ENCODE data around the gene STON2.
"Not testable (repeated sequence)": the region's sequence is repeated elsewhere in the genome, so short reads cannot be mapped to it uniquely, and the experiment has no call there.

Gene STON2

GRCh38 chr14:81400202-81400678, at the start of gene STON2:
STON2 (minus strand) TSS chr14:81400324; CDS start chr14:81398382, 1,942 bp downstream.
- peak; percentile 78 for DNase-seq (ENCODE audit: low read depth)

GRCh38 chr14:81449576-81449975, 49.5 kb upstream of the STON2 start:
- no peak for DNase-seq (ENCODE audit: low read depth)

GRCh38 chr14:81449114-81449513, 49.0 kb upstream of the STON2 start:
- DNase-seq (ENCODE audit: low read depth), result peak; percentile 19

GRCh38 chr14:81447021-81447764, 47.1 kb upstream of the STON2 start:
- peak; percentile 66 for DNase-seq (ENCODE audit: low read depth)

- DNase-seq (ENCODE audit: low read depth), result no peak
Observed at GRCh38 chr14:81446279-81447007, 46.3 kb upstream of the STON2 start.

- no peak for DNase-seq (ENCODE audit: low read depth)
Observed at GRCh38 chr14:81441626-81442134, 41.6 kb upstream of the STON2 start.

GRCh38 chr14:81440041-81440440, 39.9 kb upstream of the STON2 start:
- DNase-seq (ENCODE audit: low read depth), result no peak

GRCh38 chr14:81437244-81437643, 37.1 kb upstream of the STON2 start:
- no peak for DNase-seq (ENCODE audit: low read depth)

GRCh38 chr14:81436296-81437138, 36.4 kb upstream of the STON2 start:
- peak; percentile 59 for DNase-seq (ENCODE audit: low read depth)

GRCh38 chr14:81435391-81436295, 35.5 kb upstream of the STON2 start:
- peak; percentile 32 for DNase-seq (ENCODE audit: low read depth)

- no peak for DNase-seq (ENCODE audit: low read depth)
Observed at GRCh38 chr14:81435048-81435390, 34.9 kb upstream of the STON2 start.

- no peak for DNase-seq (ENCODE audit: low read depth)
Observed at GRCh38 chr14:81434230-81434629, 34.1 kb upstream of the STON2 start.

GRCh38 chr14:81433378-81433777, 33.3 kb upstream of the STON2 start:
- DNase-seq (ENCODE audit: low read depth), result no peak

- no peak for DNase-seq (ENCODE audit: low read depth)
Observed at GRCh38 chr14:81432219-81432661, 32.1 kb upstream of the STON2 start.

GRCh38 chr14:81430235-81430634, 30.1 kb upstream of the STON2 start:
- no peak for DNase-seq (ENCODE audit: low read depth)

- DNase-seq (ENCODE audit: low read depth), result not testable (repeated sequence)
Observed at GRCh38 chr14:81429749-81430148, 29.6 kb upstream of the STON2 start.

GRCh38 chr14:81429028-81429427, 28.9 kb upstream of the STON2 start:
- DNase-seq (ENCODE audit: low read depth), result no peak

- no peak for DNase-seq (ENCODE audit: low read depth)
Observed at GRCh38 chr14:81427348-81428058, 27.4 kb upstream of the STON2 start.

GRCh38 chr14:81423504-81423903, 23.4 kb upstream of the STON2 start:
- DNase-seq (ENCODE audit: low read depth), result no peak

- no peak for DNase-seq (ENCODE audit: low read depth)
Observed at GRCh38 chr14:81418057-81418790, 18.1 kb upstream of the STON2 start.
